Activated CD4-positive, alpha-beta T cell treated with anti-CD3 and anti-CD28 coated beads, Interleukin-2, amount 50 U/mL, for 4 hours (primary cell): ENCODE results near the gene SAMD5.

Experiments used
- DNase-seq, 2 experiments: peaks; one replicate each; pipeline ENCODE4 v3.0.0-alpha.2; 2020

Gene SAMD5

GRCh38 chr6:147567141-147567805 lies 58.8 kb downstream of the SAMD5 start:
- DNase-seq, result no peak

GRCh38 chr6:147569788-147570187 lies 61.3 kb downstream of the SAMD5 start:
- no peak for DNase-seq

GRCh38 chr6:147570681-147571080 lies 62.2 kb downstream of the SAMD5 start:
- DNase-seq, result no peak

- no peak for DNase-seq
These were observed 69.0 kb downstream of the SAMD5 start for GRCh38 chr6:147577488-147577887.

GRCh38 chr6:147578159-147578558 lies 69.7 kb downstream of the SAMD5 start:
- no peak for DNase-seq

- DNase-seq, result no peak
These were observed 70.4 kb downstream of the SAMD5 start for GRCh38 chr6:147578883-147579282.

- DNase-seq, result no peak
These were observed 71.2 kb downstream of the SAMD5 start for GRCh38 chr6:147579667-147580066.

GRCh38 chr6:147582991-147583390 lies 74.5 kb downstream of the SAMD5 start:
- no peak for DNase-seq

GRCh38 chr6:147585256-147585655 lies 76.8 kb downstream of the SAMD5 start:
- no peak for DNase-seq

GRCh38 chr6:147586044-147586443 lies 77.6 kb downstream of the SAMD5 start:
- DNase-seq, result no peak

GRCh38 chr6:147587907-147588306 lies 79.4 kb downstream of the SAMD5 start:
- no peak for DNase-seq

GRCh38 chr6:147588469-147588868 lies 80.0 kb downstream of the SAMD5 start:
- DNase-seq, result no peak

GRCh38 chr6:147589739-147590250 lies 81.3 kb downstream of the SAMD5 start:
- no peak for DNase-seq

GRCh38 chr6:147595961-147596360 lies 87.5 kb downstream of the SAMD5 start:
- no peak for DNase-seq

GRCh38 chr6:147603392-147604081 lies 95.0 kb downstream of the SAMD5 start:
- DNase-seq, result no peak

GRCh38 chr6:147604373-147604772 lies 95.9 kb downstream of the SAMD5 start:
- DNase-seq, result no peak

GRCh38 chr6:147611992-147612391 lies 103.5 kb downstream of the SAMD5 start:
- DNase-seq, result no peak

GRCh38 chr6:147614501-147614900 lies 106.0 kb downstream of the SAMD5 start:
- no peak for DNase-seq

GRCh38 chr6:147615659-147616456 lies 107.4 kb downstream of the SAMD5 start:
- DNase-seq, result no peak

GRCh38 chr6:147617366-147617765 lies 108.9 kb downstream of the SAMD5 start:
- no peak for DNase-seq

- DNase-seq, result no peak
These were observed 110.0 kb downstream of the SAMD5 start for GRCh38 chr6:147618457-147618856.

- DNase-seq, result no peak
These were observed 110.4 kb downstream of the SAMD5 start for GRCh38 chr6:147618927-147619326.
